Peyer's patch (tissue), 4 donors: ENCODE results near the gene EZH1.

ENCODE experiments used
- POLR2A ChIP-seq, 2 donors: fragments of 450-650 bp; IDR thresholded peaks; one replicate each; pipeline ENCODE4 v1.5.1; 2017; ENCODE audit warnings: antibody characterized with exemption in 2 of 2, mild to moderate bottlenecking in 2 of 2, moderate library complexity in 2 of 2
- TF ChIP-seq, protein P1 (sequence below), 6 experiments: fragments of 450-650 bp in 4 of 6; fragments of 200-600 bp in 2 of 6; sonication (generic) in 1 of 6; IDR thresholded peaks; one replicate each; pipeline ENCODE4 v1.5.1; 2017 to 2019; ENCODE audit warnings: antibody characterized with exemption in 6 of 6, mild to moderate bottlenecking in 3 of 6, moderate library complexity in 1 of 6

DNA sequence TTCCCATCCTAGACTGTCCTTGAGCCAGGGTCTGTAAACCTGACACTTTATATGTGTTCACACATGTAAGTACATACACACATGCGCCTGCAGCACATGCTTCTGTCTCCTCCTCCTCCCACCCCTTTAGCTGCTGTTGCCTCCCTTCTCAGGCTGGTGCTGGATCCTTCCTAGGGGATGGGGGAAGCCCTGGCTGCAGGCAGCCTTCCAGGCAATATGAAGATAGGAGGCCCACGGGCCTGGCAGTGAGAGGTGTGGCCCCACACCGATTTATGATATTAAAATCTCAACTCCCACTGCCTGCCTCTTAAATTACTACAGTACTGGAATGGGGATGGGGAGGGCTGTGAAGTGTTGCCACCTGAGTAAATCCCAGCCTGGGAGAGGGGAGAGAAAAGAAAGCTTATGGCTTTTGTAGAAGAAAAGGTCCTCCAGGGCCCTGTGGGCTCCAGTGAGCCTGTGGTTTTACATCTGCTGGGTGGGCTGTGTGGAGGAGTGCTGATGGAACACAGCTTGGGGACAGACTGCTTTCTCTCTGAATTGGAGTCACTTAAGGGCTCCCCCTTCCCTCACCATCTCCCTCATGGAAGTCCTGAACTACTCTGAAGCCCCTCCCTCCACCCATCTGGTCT, 34.6 kb upstream of the EZH1 start:
- TF ChIP-seq, protein P1, sequence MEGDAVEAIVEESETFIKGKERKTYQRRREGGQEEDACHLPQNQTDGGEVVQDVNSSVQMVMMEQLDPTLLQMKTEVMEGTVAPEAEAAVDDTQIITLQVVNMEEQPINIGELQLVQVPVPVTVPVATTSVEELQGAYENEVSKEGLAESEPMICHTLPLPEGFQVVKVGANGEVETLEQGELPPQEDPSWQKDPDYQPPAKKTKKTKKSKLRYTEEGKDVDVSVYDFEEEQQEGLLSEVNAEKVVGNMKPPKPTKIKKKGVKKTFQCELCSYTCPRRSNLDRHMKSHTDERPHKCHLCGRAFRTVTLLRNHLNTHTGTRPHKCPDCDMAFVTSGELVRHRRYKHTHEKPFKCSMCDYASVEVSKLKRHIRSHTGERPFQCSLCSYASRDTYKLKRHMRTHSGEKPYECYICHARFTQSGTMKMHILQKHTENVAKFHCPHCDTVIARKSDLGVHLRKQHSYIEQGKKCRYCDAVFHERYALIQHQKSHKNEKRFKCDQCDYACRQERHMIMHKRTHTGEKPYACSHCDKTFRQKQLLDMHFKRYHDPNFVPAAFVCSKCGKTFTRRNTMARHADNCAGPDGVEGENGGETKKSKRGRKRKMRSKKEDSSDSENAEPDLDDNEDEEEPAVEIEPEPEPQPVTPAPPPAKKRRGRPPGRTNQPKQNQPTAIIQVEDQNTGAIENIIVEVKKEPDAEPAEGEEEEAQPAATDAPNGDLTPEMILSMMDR (IDR thresholded peaks at IDR 0.05), result no peak
- no peak for TF ChIP-seq POLR2A (IDR thresholded peaks at IDR 0.05)
